HepG2 (cell line): Measurements from ENCODE around the gene FBN2. TPM values are rescaled to one million over a fixed set of nuclear protein-coding genes. Genes with fewer than 3 reads are reported as not detected.

Source experiments
- ATAC-seq: fragments of 200-7000 bp; cut with Tn5 transposase; 3 replicates; pipeline ENCODE4 v1.9.1; 2020; ENCODE audit warnings: mild to moderate bottlenecking, moderate library complexity
- BruUV-seq: library from RNA; stranded (reverse); fragments of 400-500 nt; replicated peaks from 2 replicates; lab custom pipeline; 2021; lab: Mats Ljungman, UMichigan
- CTCF ChIA-PET: fragments of 300-600 bp; formaldehyde crosslinking; extraction: SDS; loops from one replicate; lab custom pipeline; 2021; ENCODE audit warnings: low total read pairs, inconsistent platforms, low intra/inter-chr PET ratio; lab: Yijun Ruan, JAX
- POLR2A ChIA-PET: fragments of 350-600 bp; sonication (Branson Sonifier 250); formaldehyde crosslinking; loops from one replicate; lab custom pipeline; 2020; ENCODE audit warnings: antibody characterized with exemption, inconsistent platforms; lab: Yijun Ruan, JAX
- DNase-seq: peaks from one replicate; pipeline ENCODE4 v3.0.0-alpha.2; 2015; ENCODE audit warnings: low spot score
- FAIRE-seq: peaks from 3 replicates; lab custom pipeline; 2011; peaks lifted over from hg19 to GRCh38; lab: Jason Lieb, UNC
- H2AFZ ChIP-seq: one replicate; pipeline ENCODE4 v1.6.1; 2011; ENCODE audit warnings: low read length, inconsistent platforms
- H3K27ac ChIP-seq: fragments of 300-600 bp; 3 replicates; pipeline ENCODE4 v1.8.0; 2011; ENCODE audit warnings: mixed run types, mild to moderate bottlenecking, mixed read lengths, low read length, inconsistent platforms; ENCODE audit not compliant: insufficient read depth; ENCODE audit errors: extremely low read length
- H3K27me3 ChIP-seq, 2 experiments: fragments of 200-600 bp in 1 of 2; 2 replicates in 1 of 2; 3 replicates in 1 of 2; pipeline versions ENCODE4 v1.6.0 to v1.8.0; 2011; ENCODE audit warnings: low read length in 2 of 2, mild to moderate bottlenecking in 2 of 2, moderate library complexity in 2 of 2, inconsistent platforms in 1 of 2; ENCODE audit not compliant: insufficient read depth in 2 of 2, control insufficient read depth in 1 of 2
- H3K36me3 ChIP-seq, 2 experiments: fragments of 200-600 bp in 1 of 2; replicated peaks in 1 of 2; 2 replicates in 1 of 2; 3 replicates in 1 of 2; pipeline versions ENCODE4 v1.5.1 to v1.8.0; 2011; ENCODE audit warnings: low read length in 2 of 2, inconsistent platforms in 1 of 2; ENCODE audit not compliant: insufficient read depth in 2 of 2, control insufficient read depth in 1 of 2
- H3K4me1 ChIP-seq: 2 replicates; pipeline ENCODE4 v1.5.1; 2012; ENCODE audit warnings: low read length, inconsistent platforms; ENCODE audit not compliant: insufficient read depth
- H3K4me2 ChIP-seq: 2 replicates; pipeline ENCODE4 v1.6.0; 2011; ENCODE audit warnings: low read depth, low read length, inconsistent platforms
- H3K4me3 ChIP-seq, 3 experiments: fragments of 200-600 bp in 1 of 3; sonication (generic), shearing (Covaris generic) in 1 of 3; replicated peaks in 1 of 3; 2 replicates each; pipeline ENCODE4 v1.5.1; 2011 to 2016; ENCODE audit warnings: low read length in 3 of 3, inconsistent platforms in 2 of 3, low read depth in 2 of 3, mild to moderate bottlenecking in 2 of 3, control low read depth in 1 of 3, mixed read lengths in 1 of 3; ENCODE audit not compliant: insufficient read depth in 1 of 3
- H3K79me2 ChIP-seq: one replicate; pipeline ENCODE4 v1.6.1; 2011; ENCODE audit warnings: low read length, inconsistent platforms; ENCODE audit not compliant: insufficient read depth
- H3K9ac ChIP-seq: 2 replicates; pipeline ENCODE4 v1.6.0; 2011; ENCODE audit warnings: mild to moderate bottlenecking, low read depth, low read length, inconsistent platforms; ENCODE audit not compliant: insufficient read depth
- H3K9me3 ChIP-seq: 2 replicates; pipeline ENCODE4 v1.5.1; 2012; ENCODE audit warnings: mild to moderate bottlenecking, low read length
- H4K20me1 ChIP-seq: 2 replicates; pipeline ENCODE4 v1.6.0; 2011; ENCODE audit warnings: inconsistent platforms, mild to moderate bottlenecking, low read length, moderate library complexity; ENCODE audit not compliant: insufficient read depth
- AHR ChIP-seq: IDR thresholded peaks from 2 replicates; pipeline ENCODE4 v1.6.1; 2018; ENCODE audit warnings: missing genetic modification reagents, missing compliant biosample characterization
- E2F2 ChIP-seq: sonication (generic); formaldehyde crosslinking; IDR thresholded peaks from 2 replicates; pipeline ENCODE4 v1.4.0; 2020; ENCODE audit warnings: missing genetic modification reagents, borderline replicate concordance
- ETV5 ChIP-seq: IDR thresholded peaks from 2 replicates; pipeline ENCODE4 v1.6.1; 2018; ENCODE audit warnings: missing biosample characterization, missing genetic modification reagents, inconsistent platforms, borderline replicate concordance
- IRX3 ChIP-seq: sonication (generic); formaldehyde crosslinking; IDR thresholded peaks from 2 replicates; pipeline ENCODE4 v1.8.1; 2023; ENCODE audit warnings: mild to moderate bottlenecking, low read depth, missing genetic modification reagents, borderline replicate concordance
- NR3C1 ChIP-seq: sonication (generic); formaldehyde crosslinking; IDR thresholded peaks from 2 replicates; pipeline ENCODE4 v1.4.0; 2020; ENCODE audit warnings: missing genetic modification reagents
- NRL ChIP-seq: sonication (generic); formaldehyde crosslinking; IDR thresholded peaks from 2 replicates; pipeline ENCODE4 v1.5.0; 2020; ENCODE audit warnings: missing genetic modification reagents, mild to moderate bottlenecking, moderate library complexity, borderline replicate concordance
- SIX1 ChIP-seq: sonication (generic); formaldehyde crosslinking; IDR thresholded peaks from 2 replicates; pipeline ENCODE4 v1.4.0; 2020; ENCODE audit warnings: missing genetic modification reagents, borderline replicate concordance
- ZBTB7A ChIP-seq: sonication (generic); formaldehyde crosslinking; IDR thresholded peaks from 2 replicates; pipeline ENCODE4 v1.8.0; 2022; ENCODE audit warnings: mild to moderate bottlenecking, missing genetic modification reagents
- ZNF17 ChIP-seq: sonication (generic); formaldehyde crosslinking; IDR thresholded peaks from 2 replicates; pipeline ENCODE4 v1.5.0; 2020; ENCODE audit warnings: mild to moderate bottlenecking, missing genetic modification reagents
- ZNF292 ChIP-seq: sonication (generic); formaldehyde crosslinking; IDR thresholded peaks from 2 replicates; pipeline ENCODE4 v1.8.1; 2022; ENCODE audit warnings: mild to moderate bottlenecking, low read depth, missing genetic modification reagents, borderline replicate concordance
- ZNF841 ChIP-seq: sonication (generic); formaldehyde crosslinking; IDR thresholded peaks from 2 replicates; pipeline ENCODE4 v1.8.1; 2023; ENCODE audit warnings: missing genetic modification reagents, borderline replicate concordance
- WGBS: methylation state at CpG from one replicate; pipeline ENCODE4 v1.1.6; 2017; ENCODE audit warnings: low lambda C conversion rate; 5-methylcytosine and 5-hydroxymethylcytosine counted together
- in situ Hi-C: cut with HindIII; loops from 2 replicates; pipeline ENCODE4 v1.10.0; 2017; ENCODE audit warnings: low pct_unique_long_range_greater_than_20kb; ENCODE audit not compliant: extremely low pct_ligation_motif_present
- intact Hi-C: fragments of 100-400 bp; cut with micrococcal nuclease; formaldehyde crosslinking; loops from one replicate; pipeline ENCODE4 v1.10.0; 2022; ENCODE audit not compliant: unreplicated experiment
- polyA plus RNA-seq, 8 experiments: library from polyadenylated mRNA; depleted of rRNA in 3 of 8; stranded (reverse) in 7 of 8; unstranded in 1 of 8; fragments of >200 nt; fragmentation: Illumina TruSeq in 4 of 8; extraction: Trizol in 4 of 8; gene quantifications; 2 replicates each; pipeline versions ENCODE4 v1.2.1 to v1.2.3, GENCODE V29; 2011 to 2016; ENCODE audit warnings: low read depth in 4 of 8, missing spikeins in 1 of 8, mixed read lengths in 1 of 8; ENCODE audit not compliant: insufficient read depth in 1 of 8
- total RNA-seq, 5 experiments: library from RNA; depleted of rRNA; stranded (reverse); fragments of >200 nt; fragmentation: Illumina TruSeq; extraction: Trizol; gene quantifications; 2 replicates each; pipeline ENCODE4 v1.2.3, GENCODE V29; 2016; ENCODE audit warnings: low read depth in 1 of 5
- TF ChIP-seq, protein P1 (sequence below): sonication (generic); formaldehyde crosslinking; IDR thresholded peaks from 2 replicates; pipeline ENCODE4 v1.5.1; 2020; ENCODE audit warnings: mild to moderate bottlenecking, missing genetic modification reagents, borderline replicate concordance
- TF ChIP-seq, protein P2 (sequence below): sonication (generic); formaldehyde crosslinking; IDR thresholded peaks from 2 replicates; pipeline ENCODE4 v1.4.0; 2020; ENCODE audit warnings: missing genetic modification reagents, borderline replicate concordance

The FBN2 gene
- total and polyA plus RNA-seq, 2 of the 13 experiments (the other 11 are each of a cell fraction or from before 2014, with no cell fraction given) = not detected

DNA sequence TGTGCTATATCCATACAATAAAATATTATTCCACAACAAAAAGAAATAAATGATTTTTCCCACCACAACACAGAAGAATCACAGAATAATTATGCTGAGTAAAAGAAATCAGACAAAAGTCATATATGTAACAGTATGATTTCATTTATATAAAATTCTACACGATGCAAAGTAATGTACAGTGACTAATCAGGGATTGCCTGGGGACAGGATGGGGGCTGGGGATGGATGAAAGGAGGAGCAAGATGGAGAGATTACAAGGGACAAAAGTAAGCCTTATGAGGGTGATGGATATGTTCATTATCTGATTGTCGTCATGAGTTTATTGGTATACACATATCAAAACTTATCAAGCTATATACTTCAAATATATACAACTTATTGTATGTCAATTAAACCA, 154.0 kb downstream of the FBN2 start:
- ATAC-seq = no peak
- H3K36me3 ChIP-seq = no peaks in the 10 kb centered on the region
- no peak overlapping the region for H3K27ac ChIP-seq
- intact Hi-C loops (no loop called here), in situ Hi-C loops (no loop called here)
- CTCF ChIA-PET = no interaction called here
- H3K4me2 ChIP-seq = no peak overlapping the region
- no peak for DNase-seq
- no TSS peak for BruUV-seq
- POLR2A ChIA-PET = no interaction called here
- no peak overlapping the region for H3K4me3 ChIP-seq
- H3K9me3 ChIP-seq = no peaks in the 10 kb centered on the region
- no peaks in the 10 kb centered on the region for H3K79me2 ChIP-seq
- no peak overlapping the region for H3K9ac ChIP-seq
- H4K20me1 ChIP-seq = no peaks in the 10 kb centered on the region
- H2AFZ ChIP-seq = no peak overlapping the region
- H3K27me3 ChIP-seq = no peaks in the 10 kb centered on the region
- no peaks in the 10 kb centered on the region for H3K4me1 ChIP-seq
- WGBS = 0% methylated on average over 2 of the region's 2 CpGs
- no peak for FAIRE-seq
- TF ChIP-seq, protein P1, sequence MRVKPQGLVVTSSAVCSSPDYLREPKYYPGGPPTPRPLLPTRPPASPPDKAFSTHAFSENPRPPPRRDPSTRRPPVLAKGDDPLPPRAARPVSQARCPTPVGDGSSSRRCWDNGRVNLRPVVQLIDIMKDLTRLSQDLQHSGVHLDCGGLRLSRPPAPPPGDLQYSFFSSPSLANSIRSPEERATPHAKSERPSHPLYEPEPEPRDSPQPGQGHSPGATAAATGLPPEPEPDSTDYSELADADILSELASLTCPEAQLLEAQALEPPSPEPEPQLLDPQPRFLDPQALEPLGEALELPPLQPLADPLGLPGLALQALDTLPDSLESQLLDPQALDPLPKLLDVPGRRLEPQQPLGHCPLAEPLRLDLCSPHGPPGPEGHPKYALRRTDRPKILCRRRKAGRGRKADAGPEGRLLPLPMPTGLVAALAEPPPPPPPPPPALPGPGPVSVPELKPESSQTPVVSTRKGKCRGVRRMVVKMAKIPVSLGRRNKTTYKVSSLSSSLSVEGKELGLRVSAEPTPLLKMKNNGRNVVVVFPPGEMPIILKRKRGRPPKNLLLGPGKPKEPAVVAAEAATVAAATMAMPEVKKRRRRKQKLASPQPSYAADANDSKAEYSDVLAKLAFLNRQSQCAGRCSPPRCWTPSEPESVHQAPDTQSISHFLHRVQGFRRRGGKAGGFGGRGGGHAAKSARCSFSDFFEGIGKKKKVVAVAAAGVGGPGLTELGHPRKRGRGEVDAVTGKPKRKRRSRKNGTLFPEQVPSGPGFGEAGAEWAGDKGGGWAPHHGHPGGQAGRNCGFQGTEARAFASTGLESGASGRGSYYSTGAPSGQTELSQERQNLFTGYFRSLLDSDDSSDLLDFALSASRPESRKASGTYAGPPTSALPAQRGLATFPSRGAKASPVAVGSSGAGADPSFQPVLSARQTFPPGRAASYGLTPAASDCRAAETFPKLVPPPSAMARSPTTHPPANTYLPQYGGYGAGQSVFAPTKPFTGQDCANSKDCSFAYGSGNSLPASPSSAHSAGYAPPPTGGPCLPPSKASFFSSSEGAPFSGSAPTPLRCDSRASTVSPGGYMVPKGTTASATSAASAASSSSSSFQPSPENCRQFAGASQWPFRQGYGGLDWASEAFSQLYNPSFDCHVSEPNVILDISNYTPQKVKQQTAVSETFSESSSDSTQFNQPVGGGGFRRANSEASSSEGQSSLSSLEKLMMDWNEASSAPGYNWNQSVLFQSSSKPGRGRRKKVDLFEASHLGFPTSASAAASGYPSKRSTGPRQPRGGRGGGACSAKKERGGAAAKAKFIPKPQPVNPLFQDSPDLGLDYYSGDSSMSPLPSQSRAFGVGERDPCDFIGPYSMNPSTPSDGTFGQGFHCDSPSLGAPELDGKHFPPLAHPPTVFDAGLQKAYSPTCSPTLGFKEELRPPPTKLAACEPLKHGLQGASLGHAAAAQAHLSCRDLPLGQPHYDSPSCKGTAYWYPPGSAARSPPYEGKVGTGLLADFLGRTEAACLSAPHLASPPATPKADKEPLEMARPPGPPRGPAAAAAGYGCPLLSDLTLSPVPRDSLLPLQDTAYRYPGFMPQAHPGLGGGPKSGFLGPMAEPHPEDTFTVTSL (CRISPR knock-in tag) = no peak
- TF ChIP-seq AHR (CRISPR knock-in tag) = no peak
- TF ChIP-seq IRX3 (CRISPR knock-in tag) = no peak
- no peak for TF ChIP-seq E2F2 (CRISPR knock-in tag)
- TF ChIP-seq, protein P2, sequence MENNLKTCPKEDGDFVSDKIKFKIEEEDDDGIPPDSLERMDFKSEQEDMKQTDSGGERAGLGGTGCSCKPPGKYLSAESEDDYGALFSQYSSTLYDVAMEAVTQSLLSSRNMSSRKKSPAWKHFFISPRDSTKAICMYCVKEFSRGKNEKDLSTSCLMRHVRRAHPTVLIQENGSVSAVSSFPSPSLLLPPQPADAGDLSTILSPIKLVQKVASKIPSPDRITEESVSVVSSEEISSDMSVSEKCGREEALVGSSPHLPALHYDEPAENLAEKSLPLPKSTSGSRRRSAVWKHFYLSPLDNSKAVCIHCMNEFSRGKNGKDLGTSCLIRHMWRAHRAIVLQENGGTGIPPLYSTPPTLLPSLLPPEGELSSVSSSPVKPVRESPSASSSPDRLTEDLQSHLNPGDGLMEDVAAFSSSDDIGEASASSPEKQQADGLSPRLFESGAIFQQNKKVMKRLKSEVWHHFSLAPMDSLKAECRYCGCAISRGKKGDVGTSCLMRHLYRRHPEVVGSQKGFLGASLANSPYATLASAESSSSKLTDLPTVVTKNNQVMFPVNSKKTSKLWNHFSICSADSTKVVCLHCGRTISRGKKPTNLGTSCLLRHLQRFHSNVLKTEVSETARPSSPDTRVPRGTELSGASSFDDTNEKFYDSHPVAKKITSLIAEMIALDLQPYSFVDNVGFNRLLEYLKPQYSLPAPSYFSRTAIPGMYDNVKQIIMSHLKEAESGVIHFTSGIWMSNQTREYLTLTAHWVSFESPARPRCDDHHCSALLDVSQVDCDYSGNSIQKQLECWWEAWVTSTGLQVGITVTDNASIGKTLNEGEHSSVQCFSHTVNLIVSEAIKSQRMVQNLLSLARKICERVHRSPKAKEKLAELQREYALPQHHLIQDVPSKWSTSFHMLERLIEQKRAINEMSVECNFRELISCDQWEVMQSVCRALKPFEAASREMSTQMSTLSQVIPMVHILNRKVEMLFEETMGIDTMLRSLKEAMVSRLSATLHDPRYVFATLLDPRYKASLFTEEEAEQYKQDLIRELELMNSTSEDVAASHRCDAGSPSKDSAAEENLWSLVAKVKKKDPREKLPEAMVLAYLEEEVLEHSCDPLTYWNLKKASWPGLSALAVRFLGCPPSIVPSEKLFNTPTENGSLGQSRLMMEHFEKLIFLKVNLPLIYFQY (CRISPR knock-in tag) = no peak
- TF ChIP-seq SIX1 (CRISPR knock-in tag) = no peak
- TF ChIP-seq ZBTB7A (CRISPR knock-in tag) = no peak
- no peak for TF ChIP-seq NR3C1
- TF ChIP-seq ZNF17 (CRISPR knock-in tag) = no peak
- TF ChIP-seq ZNF292 = no peak
- no peak for TF ChIP-seq ETV5 (CRISPR knock-in tag)
- no peak for TF ChIP-seq ZNF841
- TF ChIP-seq NRL = no peak
